Testis (tissue), 3 donors: ENCODE results near the gene OTOP2. TPM values are rescaled to one million over a fixed set of nuclear protein-coding genes. Genes with fewer than 3 reads are reported as not detected.
"Not testable (repeated sequence)": the region's sequence is repeated elsewhere in the genome, so short reads cannot be mapped to it uniquely, and the experiment has no call there.

Experiments used
- DNase-seq: peaks from one replicate; pipeline ENCODE4 v3.0.0-alpha.2; 2019
- H3K27ac ChIP-seq, 2 donors: fragments of 200-600 bp; sonication (generic); one replicate each; pipeline ENCODE4 v1.5.1; 2019
- H3K27me3 ChIP-seq: fragments of 200-600 bp; sonication (generic); one replicate; pipeline ENCODE4 v1.5.1; 2019
- H3K36me3 ChIP-seq: fragments of 200-600 bp; sonication (generic); one replicate; pipeline ENCODE4 v1.5.1; 2017; ENCODE audit warnings: low read depth; ENCODE audit errors: missing control alignments
- H3K4me1 ChIP-seq: fragments of 200-600 bp; sonication (generic); one replicate; pipeline ENCODE4 v1.5.1; 2019
- H3K4me3 ChIP-seq, 2 donors: fragments of 200-600 bp; sonication (generic); one replicate each; pipeline ENCODE4 v1.5.1; 2017 to 2019
- H3K9me3 ChIP-seq: fragments of 200-600 bp; sonication (generic); one replicate; pipeline ENCODE4 v1.5.1; 2017
- POLR2A ChIP-seq: fragments of 450-650 bp; IDR thresholded peaks from one replicate; pipeline ENCODE4 v1.6.1; 2017; ENCODE audit warnings: antibody characterized with exemption, mild to moderate bottlenecking, moderate library complexity
- WGBS, 2 donors: methylation state at CpG; one replicate each; pipeline ENCODE4 v1.1.5; 2018; 5-methylcytosine and 5-hydroxymethylcytosine counted together
- intact Hi-C: fragments of 100-400 bp; cut with DNase I; formaldehyde crosslinking; loops from one replicate; pipeline ENCODE4 v1.15.1; 2023; ENCODE audit warnings: low total_unique reads
- polyA plus RNA-seq: library from polyadenylated mRNA; stranded (reverse); fragments of 350-450 nt; fragmentation: Illumina TruSeq; extraction: RNeasy Lipid Tissue Mini Kit (QIAGEN cat#74804); gene quantifications from one replicate; pipeline ENCODE4 v1.2.3, GENCODE V29; 2014; ENCODE audit warnings: low read depth, low replicate concordance; ENCODE audit not compliant: insufficient read depth
- total RNA-seq, 2 donors: library from RNA; depleted of rRNA; stranded (reverse); fragments of >200 nt; gene quantifications; one replicate each; pipeline ENCODE4 v1.2.3, GENCODE V29; 2016
- TF ChIP-seq, protein P1 (sequence below), 3 experiments: fragments of 450-650 bp in 2 of 3; fragments of 200-600 bp in 1 of 3; sonication (generic) in 1 of 3; IDR thresholded peaks; one replicate each; pipeline ENCODE4 v1.5.1; 2016 to 2019; ENCODE audit warnings: antibody characterized with exemption in 3 of 3, mild to moderate bottlenecking in 2 of 3, moderate library complexity in 1 of 3

Gene OTOP2
- total and polyA plus RNA-seq, 3 donors from 2014 or later, result 2.4 to 5.7 (median 5.7) TPM

DNA sequence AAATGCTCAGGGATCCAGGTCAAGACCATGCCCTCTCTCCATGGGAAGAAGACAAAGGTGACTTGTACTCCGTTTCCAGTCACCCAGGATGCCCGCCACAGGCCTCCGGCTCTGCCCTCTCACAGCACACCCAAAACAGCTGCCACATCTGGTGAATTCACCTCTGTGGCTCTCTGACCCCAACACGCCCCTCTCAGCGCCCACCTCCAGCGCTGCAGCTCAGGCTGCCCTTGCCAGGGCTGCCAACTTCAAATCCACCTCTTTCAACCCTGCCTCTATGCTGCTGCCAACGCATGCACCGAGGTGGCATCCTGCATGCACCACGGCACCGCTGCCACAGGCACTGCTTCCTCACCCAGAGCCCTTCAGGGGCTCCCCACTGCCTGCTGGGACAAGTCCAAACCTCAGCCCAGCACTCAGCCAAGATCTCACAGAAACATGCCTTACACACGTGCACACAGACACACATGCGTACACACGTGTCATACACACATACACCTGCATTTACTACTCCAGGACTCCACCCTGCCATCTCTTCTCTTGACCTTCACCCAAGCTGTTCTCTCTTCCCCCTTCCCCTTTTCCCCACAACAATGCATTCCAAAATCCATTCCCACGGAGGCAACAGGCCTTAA is 41.0 kb downstream of the OTOP2 start:
- H3K4me1 ChIP-seq, result no peaks in the 10 kb centered on the region
- no peak overlapping the region for H3K27ac ChIP-seq
- no peak overlapping the region for H3K4me3 ChIP-seq
- no peaks in the 10 kb centered on the region for H3K9me3 ChIP-seq
- 81 to 82% methylated on average over 14 of the region's 14 CpGs for WGBS, 2 donors
- TF ChIP-seq POLR2A, result no peak
- TF ChIP-seq, protein P1, sequence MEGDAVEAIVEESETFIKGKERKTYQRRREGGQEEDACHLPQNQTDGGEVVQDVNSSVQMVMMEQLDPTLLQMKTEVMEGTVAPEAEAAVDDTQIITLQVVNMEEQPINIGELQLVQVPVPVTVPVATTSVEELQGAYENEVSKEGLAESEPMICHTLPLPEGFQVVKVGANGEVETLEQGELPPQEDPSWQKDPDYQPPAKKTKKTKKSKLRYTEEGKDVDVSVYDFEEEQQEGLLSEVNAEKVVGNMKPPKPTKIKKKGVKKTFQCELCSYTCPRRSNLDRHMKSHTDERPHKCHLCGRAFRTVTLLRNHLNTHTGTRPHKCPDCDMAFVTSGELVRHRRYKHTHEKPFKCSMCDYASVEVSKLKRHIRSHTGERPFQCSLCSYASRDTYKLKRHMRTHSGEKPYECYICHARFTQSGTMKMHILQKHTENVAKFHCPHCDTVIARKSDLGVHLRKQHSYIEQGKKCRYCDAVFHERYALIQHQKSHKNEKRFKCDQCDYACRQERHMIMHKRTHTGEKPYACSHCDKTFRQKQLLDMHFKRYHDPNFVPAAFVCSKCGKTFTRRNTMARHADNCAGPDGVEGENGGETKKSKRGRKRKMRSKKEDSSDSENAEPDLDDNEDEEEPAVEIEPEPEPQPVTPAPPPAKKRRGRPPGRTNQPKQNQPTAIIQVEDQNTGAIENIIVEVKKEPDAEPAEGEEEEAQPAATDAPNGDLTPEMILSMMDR (IDR thresholded peaks at IDR 0.05), result no peak
- no peaks in the 10 kb centered on the region for H3K27me3 ChIP-seq
- DNase-seq, result no peak
- intact Hi-C loops, result loop anchor here (10.0 kb wide), 1 partner anchor 150 kb away; no protein-coding TSS in a partner anchor
- H3K36me3 ChIP-seq, result no peaks in the 10 kb centered on the region

DNA sequence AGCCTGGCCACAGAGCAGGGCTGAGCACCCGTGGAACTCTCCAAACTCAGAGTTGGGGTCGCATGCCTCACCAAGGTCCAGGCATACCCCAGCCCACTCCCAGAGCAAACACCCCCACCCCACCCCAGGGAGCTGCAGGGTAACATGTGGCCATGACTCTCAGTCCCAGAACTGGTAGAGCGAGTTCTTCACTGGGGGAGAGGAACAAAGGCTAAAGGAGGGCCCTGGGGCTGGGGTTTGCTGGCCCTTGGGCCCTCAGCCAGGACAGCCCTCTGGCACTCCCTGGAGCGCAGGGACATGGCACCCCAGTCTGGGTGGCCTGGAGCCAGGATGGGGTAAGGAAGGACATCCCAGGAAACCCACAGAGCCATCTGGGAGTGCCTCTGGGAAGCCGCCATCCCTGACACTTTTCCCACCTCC is 44.3 kb downstream of the OTOP2 start:
- WGBS, 2 donors, result 85 to 90% methylated on average over 3 to 5 of the region's 5 CpGs
- no peaks in the 10 kb centered on the region for H3K27me3 ChIP-seq
- intact Hi-C loops, result loop anchor here (10.0 kb wide), 1 partner anchor 146 kb away; no protein-coding TSS in a partner anchor

DNA sequence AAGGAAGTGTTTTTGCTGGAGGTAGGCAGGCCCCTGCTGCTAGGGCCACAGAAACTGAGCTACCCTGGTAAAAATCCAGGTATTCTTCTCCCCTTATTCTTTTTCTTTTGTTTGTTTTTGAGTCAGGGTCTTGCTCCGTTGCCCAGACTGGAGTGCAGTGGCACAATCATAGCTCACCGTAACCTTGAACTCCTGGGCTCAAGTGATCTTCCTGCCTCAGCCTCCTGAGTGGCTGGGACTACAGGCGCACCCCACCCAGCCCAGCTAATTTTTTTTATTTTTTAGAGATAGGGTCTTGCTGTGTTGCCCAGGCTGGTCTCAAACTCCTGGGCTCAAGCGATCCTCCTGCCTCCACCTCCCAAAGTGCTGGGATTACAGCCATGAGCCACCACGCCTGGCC is 45.4 kb downstream of the OTOP2 start:
- intact Hi-C loops, result loop anchor here (10.0 kb wide), 1 partner anchor 145 kb away; no protein-coding TSS in a partner anchor

More for the DNA sequence above, 44.3 kb downstream of the OTOP2 start:
- TF ChIP-seq, protein P1 (IDR thresholded peaks at IDR 0.05), result no peak
- TF ChIP-seq POLR2A, result no peak
- no peaks in the 10 kb centered on the region for H3K36me3 ChIP-seq
- H3K9me3 ChIP-seq, result no peaks in the 10 kb centered on the region
- H3K4me3 ChIP-seq, result no peak overlapping the region
- no peak overlapping the region for H3K27ac ChIP-seq
- no peak for DNase-seq
- H3K4me1 ChIP-seq, result peaks cover 13% of the 10 kb centered on the region

DNA sequence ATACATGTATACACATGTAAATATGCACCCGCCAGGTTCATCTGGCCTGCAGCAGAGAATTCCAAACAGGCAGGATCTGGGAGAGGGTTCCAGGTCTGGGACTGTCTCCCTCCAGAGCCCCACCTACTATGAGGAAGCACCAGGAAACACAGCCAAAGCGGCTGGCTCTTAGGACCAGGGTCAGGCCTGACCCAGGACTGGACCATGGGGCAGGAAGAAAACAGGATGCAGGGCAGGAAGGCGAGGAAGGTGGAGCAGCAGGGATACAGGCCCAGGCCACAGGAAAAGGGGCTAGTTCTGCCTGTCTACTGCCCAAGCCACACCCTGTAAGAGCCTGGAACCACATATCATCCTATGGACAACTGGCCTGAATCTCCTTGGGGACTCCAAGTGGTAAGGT is 46.3 kb downstream of the OTOP2 start:
- no peak for DNase-seq

More for the DNA sequence above, 45.4 kb downstream of the OTOP2 start:
- H3K4me1 ChIP-seq, result peaks cover 13% of the 10 kb centered on the region
- not testable (repeated sequence) for DNase-seq, H3K36me3 ChIP-seq, H3K27me3 ChIP-seq, H3K4me3 ChIP-seq, H3K27ac ChIP-seq, H3K9me3 ChIP-seq
- 93 to 96% methylated on average over 5 of the region's 5 CpGs for WGBS, 2 donors

DNA sequence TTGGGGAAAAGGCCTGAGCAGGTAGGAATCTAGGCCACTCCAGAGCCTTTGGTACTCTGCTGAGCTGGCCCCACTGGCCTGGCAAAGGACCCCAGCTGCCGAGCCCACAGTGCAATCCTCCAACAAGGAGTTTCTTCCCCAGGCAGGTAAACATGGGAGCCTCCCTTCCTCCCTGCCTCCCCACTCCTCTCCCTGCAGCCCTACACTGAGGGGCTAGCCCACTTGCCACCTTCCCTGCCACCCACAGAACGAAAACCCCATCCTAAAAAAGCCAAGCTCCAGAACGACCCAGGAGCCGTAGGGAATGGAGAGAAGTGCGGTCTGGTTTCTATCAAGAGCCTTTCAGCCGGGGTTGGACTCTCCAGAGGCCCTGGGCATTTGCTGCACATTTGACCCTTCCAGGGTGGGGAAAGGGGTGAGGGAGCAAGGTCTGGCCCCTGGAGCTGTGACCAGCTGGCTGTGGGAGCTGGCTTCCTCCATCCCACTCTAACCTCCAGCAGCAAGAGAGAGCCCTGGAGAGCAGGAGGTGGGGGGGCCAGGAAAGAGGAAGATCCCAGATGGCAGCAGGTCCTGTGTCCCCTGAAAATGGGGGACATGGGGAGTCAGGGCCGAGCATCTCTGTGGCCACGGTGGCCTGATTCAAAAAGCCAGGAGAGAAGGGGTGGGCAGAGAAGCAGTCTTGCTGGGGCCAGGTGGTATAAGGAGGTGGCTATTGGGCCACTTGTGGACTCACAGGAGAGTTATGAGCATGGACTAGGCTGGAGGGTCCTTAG is 47.2 kb downstream of the OTOP2 start:
- no peak for DNase-seq
- TF ChIP-seq, protein P1 (IDR thresholded peaks at IDR 0.05), result no peak
- no peak for TF ChIP-seq POLR2A
- Histone ChIP-seq H3K4me1 (peaks cover 13% of the 10 kb centered on the region), H3K9me3 (no peaks in the 10 kb centered on the region), H3K27me3 (no peaks in the 10 kb centered on the region), H3K36me3 (no peaks in the 10 kb centered on the region), H3K27ac (no peak overlapping the region), H3K4me3 (peak overlapping the region in 1 of 2 donors; percentile 74)
- 58 to 82% methylated on average over 8 of the region's 8 CpGs for WGBS, 2 donors
- intact Hi-C loops, result no loop called here

More for the DNA sequence above, 46.3 kb downstream of the OTOP2 start:
- no peak for TF ChIP-seq POLR2A
- Histone ChIP-seq H3K4me3 (no peak overlapping the region), H3K9me3 (no peaks in the 10 kb centered on the region), H3K27ac (no peak overlapping the region), H3K4me1 (peaks cover 13% of the 10 kb centered on the region), H3K27me3 (no peaks in the 10 kb centered on the region), H3K36me3 (no peaks in the 10 kb centered on the region)
- 79 to 80% methylated on average over 2 to 3 of the region's 3 CpGs for WGBS, 2 donors
- intact Hi-C loops, result no loop called here
